COLO668 (cell line): ENCODE measurements around the gene IPO11.
"Not testable (repeated sequence)": the region's sequence is repeated elsewhere in the genome, so short reads cannot be mapped to it uniquely, and the experiment has no call there.

Experiments used
- DNase-seq: peaks from one replicate; lab custom pipeline; 2025; ENCODE audit not compliant: unreplicated experiment; lab: John Stamatoyannopoulos, UW

Gene IPO11

GRCh38 chr5:62596096-62596495 lies 183.5 kb downstream of the IPO11 start:
- no peak for DNase-seq

GRCh38 chr5:62596691-62597090 lies 184.1 kb downstream of the IPO11 start:
- DNase-seq = no peak

GRCh38 chr5:62597314-62597713 lies 184.8 kb downstream of the IPO11 start:
- DNase-seq = no peak

- peak; percentile 2 for DNase-seq
These were observed 188.1 kb downstream of the IPO11 start for GRCh38 chr5:62600560-62601252.

GRCh38 chr5:62603934-62604333 lies 191.4 kb downstream of the IPO11 start:
- no peak for DNase-seq

GRCh38 chr5:62605638-62606037 lies 193.1 kb downstream of the IPO11 start:
- no peak for DNase-seq

- no peak for DNase-seq
These were observed 194.3 kb downstream of the IPO11 start for GRCh38 chr5:62606878-62607277.

GRCh38 chr5:62607615-62608014 lies 195.1 kb downstream of the IPO11 start:
- DNase-seq = no peak

GRCh38 chr5:62608529-62609511 lies 196.3 kb downstream of the IPO11 start:
- no peak for DNase-seq

- DNase-seq = no peak
These were observed 201.8 kb downstream of the IPO11 start for GRCh38 chr5:62614355-62614754.

- DNase-seq = no peak
These were observed 204.2 kb downstream of the IPO11 start for GRCh38 chr5:62616615-62617277.

GRCh38 chr5:62617943-62618342 lies 205.4 kb downstream of the IPO11 start:
- DNase-seq = no peak

GRCh38 chr5:62620761-62621160 lies 208.2 kb downstream of the IPO11 start:
- DNase-seq = no peak

GRCh38 chr5:62621280-62621679 lies 208.7 kb downstream of the IPO11 start:
- no peak for DNase-seq

- no peak for DNase-seq
These were observed 210.7 kb downstream of the IPO11 start for GRCh38 chr5:62623271-62623670.

- not testable (repeated sequence) for DNase-seq
These were observed 211.9 kb downstream of the IPO11 start for GRCh38 chr5:62624436-62624835.

GRCh38 chr5:62626534-62626933 lies 214.0 kb downstream of the IPO11 start:
- DNase-seq = no peak

- no peak for DNase-seq
These were observed 214.6 kb downstream of the IPO11 start for GRCh38 chr5:62627121-62627520.

- no peak for DNase-seq
These were observed 215.3 kb downstream of the IPO11 start for GRCh38 chr5:62627901-62628300.

- no peak for DNase-seq
These were observed 219.5 kb downstream of the IPO11 start for GRCh38 chr5:62631909-62632580.

GRCh38 chr5:62633243-62633642 lies 220.7 kb downstream of the IPO11 start:
- DNase-seq = no peak
